Neural cell (in vitro differentiated cells): ENCODE measurements around the gene EIF4B. TPM values are rescaled to one million over a fixed set of nuclear protein-coding genes. Genes with fewer than 3 reads are reported as not detected.

Experiments used
- H2AFZ ChIP-seq: fragments of 200-600, 300-800 bp; sonication (generic), shearing (Covaris generic); 2 replicates; pipeline ENCODE4 v1.6.0; 2014; ENCODE audit warnings: low read depth, mild to moderate bottlenecking, antibody characterized with exemption, low read length, moderate library complexity
- H3F3A ChIP-seq: fragments of 200-600 bp; shearing (Covaris generic); 2 replicates; pipeline ENCODE4 v1.6.1; 2016; ENCODE audit warnings: mild to moderate bottlenecking, moderate library complexity, mixed read lengths, antibody characterized with exemption, low read length; ENCODE audit not compliant: insufficient read depth, poor library complexity, severe bottlenecking
- H3K27ac ChIP-seq: fragments of 200-600, 300-800 bp; sonication (generic), shearing (Covaris generic); 2 replicates; pipeline ENCODE4 v1.5.1; 2014; ENCODE audit warnings: mild to moderate bottlenecking, low read length, moderate library complexity
- H3K27me3 ChIP-seq: fragments of 300-800, 200-600 bp; sonication (generic), shearing (Covaris generic); 2 replicates; pipeline ENCODE4 v1.6.0; 2014; ENCODE audit warnings: mild to moderate bottlenecking, low read depth, low read length, moderate library complexity; ENCODE audit not compliant: insufficient read depth
- H3K36me3 ChIP-seq: fragments of 300-800, 200-600 bp; sonication (generic), shearing (Covaris generic); 2 replicates; pipeline ENCODE4 v1.5.1; 2014; ENCODE audit warnings: mild to moderate bottlenecking, antibody characterized with exemption, low read length, moderate library complexity; ENCODE audit not compliant: insufficient read depth
- H3K4me2 ChIP-seq: fragments of 300-800, 200-600 bp; sonication (generic), shearing (Covaris generic); 2 replicates; pipeline ENCODE4 v1.6.0; 2014; ENCODE audit warnings: mild to moderate bottlenecking, low read length
- H3K4me3 ChIP-seq: fragments of 300-800, 200-600 bp; sonication (generic), shearing (Covaris generic); 2 replicates; pipeline ENCODE4 v1.5.1; 2014; ENCODE audit warnings: mild to moderate bottlenecking, low read length, moderate library complexity
- H3K79me2 ChIP-seq: fragments of 200-600 bp; shearing (Covaris generic); replicated peaks from 2 replicates; pipeline ENCODE4 v1.6.0; 2014; ENCODE audit warnings: mild to moderate bottlenecking, low read length, moderate library complexity; ENCODE audit not compliant: insufficient read depth
- H3K9ac ChIP-seq: fragments of 300-800, 200-600 bp; sonication (generic), shearing (Covaris generic); 2 replicates; pipeline ENCODE4 v1.6.1; 2016; ENCODE audit warnings: mild to moderate bottlenecking, low read length, mixed read lengths
- H3K9me2 ChIP-seq: fragments of 200-600 bp; shearing (Covaris generic); 2 replicates; pipeline ENCODE4 v1.6.1; 2016; ENCODE audit warnings: mild to moderate bottlenecking, low read length, mixed read lengths; ENCODE audit not compliant: insufficient read depth
- H3K9me3 ChIP-seq: fragments of 200-600, 300-800 bp; sonication (generic), shearing (Covaris generic); 2 replicates; pipeline ENCODE4 v1.6.1; 2016; ENCODE audit warnings: mild to moderate bottlenecking, mixed run types, low read length, moderate library complexity, mixed read lengths
- H4K20me1 ChIP-seq: fragments of 200-600 bp; shearing (Covaris generic); 2 replicates; pipeline ENCODE4 v1.6.1; 2016; ENCODE audit warnings: mild to moderate bottlenecking, mixed run types; ENCODE audit not compliant: insufficient read depth
- CTCF ChIP-seq: fragments of 450-650 bp; IDR thresholded peaks from 2 replicates; pipeline ENCODE4 v1.5.1; 2014; ENCODE audit warnings: antibody characterized with exemption, mild to moderate bottlenecking, moderate library complexity; ENCODE audit not compliant: poor library complexity, severe bottlenecking
- EP300 ChIP-seq: fragments of 450-650 bp; conservative IDR thresholded peaks from 2 replicates; pipeline ENCODE4 v1.6.1; 2014; ENCODE audit warnings: antibody characterized with exemption, mild to moderate bottlenecking, moderate library complexity; ENCODE audit not compliant: poor library complexity, severe bottlenecking
- EZH2 ChIP-seq: fragments of 200-600, 300-800 bp; shearing (Covaris generic), sonication (generic); IDR thresholded peaks from 2 replicates; pipeline ENCODE4 v1.6.1; 2014; ENCODE audit warnings: antibody characterized with exemption, low read length, borderline replicate concordance, mild to moderate bottlenecking; ENCODE audit not compliant: insufficient read depth, poor library complexity, severe bottlenecking
- MXI1 ChIP-seq: fragments of 450-650 bp; conservative IDR thresholded peaks from 2 replicates; pipeline ENCODE4 v1.6.1; 2014; ENCODE audit warnings: antibody characterized with exemption, mild to moderate bottlenecking; ENCODE audit not compliant: poor library complexity, severe bottlenecking
- POLR2AphosphoS5 ChIP-seq: IDR thresholded peaks from 2 replicates; pipeline ENCODE4 v1.6.1; 2012
- RAD21 ChIP-seq: fragments of 450-650 bp; conservative IDR thresholded peaks from 2 replicates; pipeline ENCODE4 v1.6.1; 2014; ENCODE audit warnings: antibody characterized with exemption, mild to moderate bottlenecking, moderate library complexity
- REST ChIP-seq: IDR thresholded peaks from 2 replicates; pipeline ENCODE4 v1.6.1; 2012; ENCODE audit warnings: borderline replicate concordance
- SMC3 ChIP-seq: fragments of 450-650 bp; conservative IDR thresholded peaks from 2 replicates; pipeline ENCODE4 v1.6.1; 2014; ENCODE audit warnings: antibody characterized with exemption, mild to moderate bottlenecking, moderate library complexity; ENCODE audit not compliant: poor library complexity
- TAF1 ChIP-seq: IDR thresholded peaks from 2 replicates; pipeline ENCODE4 v1.6.1; 2012; ENCODE audit warnings: low read depth
- polyA plus RNA-seq: library from polyadenylated mRNA; depleted of rRNA; stranded (reverse); fragments of >200 nt; gene quantifications from 2 replicates; pipeline ENCODE4 v1.2.3, GENCODE V29; 2014

The EIF4B gene
- polyA plus RNA-seq, 1 donor from 2014 or later, result 333 TPM

GRCh38 chr12:52992699-52993557 lies 13.3 kb upstream of the EIF4B start:
- H3K36me3 ChIP-seq, result no peaks in the 10 kb centered on the region
- H3K9me3 ChIP-seq, result no peaks in the 10 kb centered on the region
- no peak overlapping the region for H3K27ac ChIP-seq
- H4K20me1 ChIP-seq, result no peaks in the 10 kb centered on the region
- no peaks in the 10 kb centered on the region for H3F3A ChIP-seq
- H3K4me3 ChIP-seq, result no peak overlapping the region
- TF ChIP-seq CTCF (no peak), POLR2AphosphoS5 (no peak), MXI1 (no peak), SMC3 (no peak), RAD21 (no peak), REST (no peak), TAF1 (no peak), EP300 (no peak), EZH2 (no peak)
- H3K9ac ChIP-seq, result no peak overlapping the region
- no peaks in the 10 kb centered on the region for H3K79me2 ChIP-seq
- no peak overlapping the region for H3K4me2 ChIP-seq
- H2AFZ ChIP-seq, result no peak overlapping the region
- no peaks in the 10 kb centered on the region for H3K9me2 ChIP-seq
- no peaks in the 10 kb centered on the region for H3K27me3 ChIP-seq

- H4K20me1 ChIP-seq, result no peaks in the 10 kb centered on the region
- H3K27me3 ChIP-seq, result no peaks in the 10 kb centered on the region
- no peak overlapping the region for H2AFZ ChIP-seq
- no peak overlapping the region for H3K4me2 ChIP-seq
- H3K27ac ChIP-seq, result no peak overlapping the region
- no peaks in the 10 kb centered on the region for H3K9me3 ChIP-seq
- H3F3A ChIP-seq, result no peaks in the 10 kb centered on the region
- H3K9me2 ChIP-seq, result no peaks in the 10 kb centered on the region
- TF ChIP-seq SMC3, result no peak
- TF ChIP-seq EZH2, result no peak
- no peak for TF ChIP-seq TAF1
- TF ChIP-seq RAD21, result no peak
- TF ChIP-seq MXI1, result no peak
- TF ChIP-seq CTCF, result no peak
- no peaks in the 10 kb centered on the region for H3K36me3 ChIP-seq
- H3K9ac ChIP-seq, result no peak overlapping the region
- no peak overlapping the region for H3K4me3 ChIP-seq
- no peaks in the 10 kb centered on the region for H3K79me2 ChIP-seq
These were observed 12.7 kb upstream of the EIF4B start for GRCh38 chr12:52993558-52993869.
